OCI-LY1 (cell line): Measurements from ENCODE around the gene CTXND1.

Experiments
- H2AFZ ChIP-seq: fragments of 200-600 bp; sonication (generic), shearing (Covaris generic); 2 replicates; pipeline ENCODE4 v1.6.0; 2014; ENCODE audit warnings: antibody characterized with exemption, mild to moderate bottlenecking, low read length
- H3F3A ChIP-seq: fragments of 200-600 bp; sonication (generic), shearing (Covaris generic); 2 replicates; pipeline ENCODE4 v1.6.0; 2014; ENCODE audit warnings: mild to moderate bottlenecking, antibody characterized with exemption, low read length, moderate library complexity; ENCODE audit not compliant: insufficient read depth
- H3K27ac ChIP-seq: fragments of 200-600 bp; sonication (generic); 2 replicates; pipeline ENCODE4 v1.5.1; 2014; ENCODE audit warnings: low read length, mixed run types, mild to moderate bottlenecking, low read depth; ENCODE audit not compliant: poor library complexity, severe bottlenecking
- H3K27me3 ChIP-seq: fragments of 200-600 bp; sonication (generic); 2 replicates; pipeline ENCODE4 v1.6.0; 2014; ENCODE audit warnings: antibody characterized with exemption, mild to moderate bottlenecking, low read length, moderate library complexity; ENCODE audit not compliant: insufficient read depth
- H3K36me3 ChIP-seq: fragments of 200-600 bp; sonication (generic); 2 replicates; pipeline ENCODE4 v1.6.1; 2014; ENCODE audit warnings: mild to moderate bottlenecking, antibody characterized with exemption, low read length, moderate library complexity, mixed read lengths; ENCODE audit not compliant: insufficient read depth
- H3K4me1 ChIP-seq: fragments of 200-600 bp; sonication (generic); 2 replicates; pipeline ENCODE4 v1.5.1; 2014; ENCODE audit warnings: mild to moderate bottlenecking, low read length, moderate library complexity; ENCODE audit not compliant: insufficient read depth, severe bottlenecking
- H3K4me2 ChIP-seq: fragments of 200-600 bp; sonication (generic), shearing (Covaris generic); 2 replicates; pipeline ENCODE4 v1.6.1; 2014; ENCODE audit warnings: low read length
- H3K4me3 ChIP-seq: fragments of 200-600 bp; sonication (generic); 2 replicates; pipeline ENCODE4 v1.5.1; 2014; ENCODE audit warnings: low read length, low read depth, mild to moderate bottlenecking, mixed read lengths; ENCODE audit not compliant: poor library complexity, severe bottlenecking
- H3K79me2 ChIP-seq: fragments of 200-600 bp; shearing (Covaris generic); 2 replicates; pipeline ENCODE4 v1.6.1; 2016; ENCODE audit warnings: mixed run types, low read length, mixed read lengths; ENCODE audit not compliant: insufficient read depth
- H3K9ac ChIP-seq: fragments of 200-600 bp; sonication (generic), shearing (Covaris generic); 2 replicates; pipeline ENCODE4 v1.6.1; 2014; ENCODE audit warnings: mild to moderate bottlenecking, low read length, mixed read lengths
- H3K9me2 ChIP-seq: fragments of 200-600 bp; sonication (generic), shearing (Covaris generic); 2 replicates; pipeline ENCODE4 v1.6.1; 2014; ENCODE audit warnings: low read depth, mild to moderate bottlenecking, low read length, mixed read lengths
- H3K9me3 ChIP-seq: fragments of 200-600 bp; shearing (Covaris generic); 2 replicates; pipeline ENCODE4 v1.6.1; 2014; ENCODE audit warnings: low read length, mixed read lengths
- H4K20me1 ChIP-seq: fragments of 200-600 bp; sonication (generic), shearing (Covaris generic); 2 replicates; pipeline ENCODE4 v1.6.0; 2016; ENCODE audit warnings: mild to moderate bottlenecking, low read length; ENCODE audit not compliant: insufficient read depth
- EZH2 ChIP-seq: fragments of 200-600 bp; sonication (generic), shearing (Covaris generic); IDR thresholded peaks from 2 replicates; pipeline ENCODE4 v1.8.0; 2017; ENCODE audit warnings: borderline replicate concordance, mixed run types, mild to moderate bottlenecking, antibody characterized with exemption, low read length, moderate library complexity, mixed read lengths
- TF ChIP-seq, protein P1 (sequence below): fragments of 200-600 bp; sonication (generic), shearing (Covaris generic); IDR thresholded peaks from 2 replicates; pipeline ENCODE4 v1.5.1; 2017; ENCODE audit warnings: mild to moderate bottlenecking, antibody characterized with exemption, low read length, moderate library complexity, mixed read lengths

CTXND1 gene

DNA sequence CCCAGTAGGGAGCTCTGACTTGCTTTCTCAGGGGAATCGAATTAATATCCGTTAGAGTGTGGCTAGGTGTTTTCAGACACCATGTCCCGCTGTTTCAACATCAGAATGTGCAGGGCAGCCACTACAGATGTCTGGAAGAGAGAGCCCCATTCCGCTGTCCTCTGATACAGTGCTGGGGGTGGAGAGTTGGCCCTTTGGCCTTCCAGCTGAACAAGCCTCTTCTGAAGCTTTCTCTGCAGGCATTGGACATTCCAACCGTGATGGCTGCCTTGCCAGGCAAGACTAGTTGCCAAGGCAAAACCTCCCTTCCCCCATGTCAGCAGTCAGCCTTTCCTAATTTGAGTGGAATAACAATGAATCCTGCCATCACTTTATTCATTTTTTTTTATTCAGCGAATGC is 97.7 kb downstream of the CTXND1 start:
- Histone ChIP-seq H2AFZ (no peak overlapping the region), H3K9ac (no peak overlapping the region), H3K27me3 (no peaks in the 10 kb centered on the region), H3K9me2 (no peaks in the 10 kb centered on the region), H3K27ac (no peak overlapping the region), H3K4me1 (peaks cover 8% of the 10 kb centered on the region), H3K9me3 (no peaks in the 10 kb centered on the region), H3K4me2 (no peak overlapping the region), H3K4me3 (no peak overlapping the region), H4K20me1 (no peaks in the 10 kb centered on the region), H3F3A (no peaks in the 10 kb centered on the region), H3K36me3 (no peaks in the 10 kb centered on the region), H3K79me2 (no peaks in the 10 kb centered on the region)
- TF ChIP-seq EZH2 = no peak
- TF ChIP-seq, protein P1, sequence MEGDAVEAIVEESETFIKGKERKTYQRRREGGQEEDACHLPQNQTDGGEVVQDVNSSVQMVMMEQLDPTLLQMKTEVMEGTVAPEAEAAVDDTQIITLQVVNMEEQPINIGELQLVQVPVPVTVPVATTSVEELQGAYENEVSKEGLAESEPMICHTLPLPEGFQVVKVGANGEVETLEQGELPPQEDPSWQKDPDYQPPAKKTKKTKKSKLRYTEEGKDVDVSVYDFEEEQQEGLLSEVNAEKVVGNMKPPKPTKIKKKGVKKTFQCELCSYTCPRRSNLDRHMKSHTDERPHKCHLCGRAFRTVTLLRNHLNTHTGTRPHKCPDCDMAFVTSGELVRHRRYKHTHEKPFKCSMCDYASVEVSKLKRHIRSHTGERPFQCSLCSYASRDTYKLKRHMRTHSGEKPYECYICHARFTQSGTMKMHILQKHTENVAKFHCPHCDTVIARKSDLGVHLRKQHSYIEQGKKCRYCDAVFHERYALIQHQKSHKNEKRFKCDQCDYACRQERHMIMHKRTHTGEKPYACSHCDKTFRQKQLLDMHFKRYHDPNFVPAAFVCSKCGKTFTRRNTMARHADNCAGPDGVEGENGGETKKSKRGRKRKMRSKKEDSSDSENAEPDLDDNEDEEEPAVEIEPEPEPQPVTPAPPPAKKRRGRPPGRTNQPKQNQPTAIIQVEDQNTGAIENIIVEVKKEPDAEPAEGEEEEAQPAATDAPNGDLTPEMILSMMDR = no peak

DNA sequence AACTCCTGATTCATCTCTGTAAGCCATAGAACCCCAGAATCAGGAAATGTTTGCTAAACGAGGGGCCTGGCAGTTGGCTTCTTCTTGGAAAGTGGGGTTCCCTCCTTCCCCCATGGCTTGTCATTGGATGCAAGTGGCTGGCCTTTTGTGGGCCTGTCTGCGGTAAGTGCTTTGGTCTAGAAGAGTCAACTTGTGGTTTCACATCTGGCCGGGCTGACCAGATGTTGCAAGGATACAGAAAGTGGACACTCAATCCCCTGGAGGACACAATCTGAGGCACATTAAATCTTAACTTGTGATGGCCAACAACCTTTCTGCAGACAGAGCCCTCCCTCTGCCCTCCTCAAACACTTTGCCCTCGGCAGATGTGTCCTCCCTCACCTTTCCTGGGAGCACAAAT is 98.1 kb downstream of the CTXND1 start:
- H3K4me1 ChIP-seq = peaks cover 8% of the 10 kb centered on the region
- H4K20me1 ChIP-seq = no peaks in the 10 kb centered on the region
- no peaks in the 10 kb centered on the region for H3F3A ChIP-seq
- TF ChIP-seq EZH2 = no peak
- TF ChIP-seq, protein P1 = no peak
- no peak overlapping the region for H2AFZ ChIP-seq
- no peaks in the 10 kb centered on the region for H3K79me2 ChIP-seq
- no peaks in the 10 kb centered on the region for H3K9me2 ChIP-seq
- no peaks in the 10 kb centered on the region for H3K27me3 ChIP-seq
- H3K9ac ChIP-seq = peak overlapping the region; percentile 69; the same call in 1 of the 2 replicates
- H3K4me3 ChIP-seq = peak overlapping the region; percentile 82
- no peaks in the 10 kb centered on the region for H3K36me3 ChIP-seq
- H3K9me3 ChIP-seq = no peaks in the 10 kb centered on the region
- no peak overlapping the region for H3K27ac ChIP-seq
- peak overlapping the region; percentile 73 for H3K4me2 ChIP-seq

- no peaks in the 10 kb centered on the region for H3K9me3 ChIP-seq
- TF ChIP-seq, protein P1 = no peak
- TF ChIP-seq EZH2 = no peak
- no peaks in the 10 kb centered on the region for H3K36me3 ChIP-seq
- peak within 1 kb of the TSS; percentile 53; the same call in 1 of the 2 replicates for H2AFZ ChIP-seq
- H3F3A ChIP-seq = no peaks in the 10 kb centered on the region
- peak within 1 kb of the TSS; percentile 74 for H3K4me2 ChIP-seq
- H3K4me1 ChIP-seq = peaks cover 8% of the 10 kb centered on the region
- H3K27me3 ChIP-seq = no peaks in the 10 kb centered on the region
- no peaks in the 10 kb centered on the region for H4K20me1 ChIP-seq
- no peaks in the 10 kb centered on the region for H3K79me2 ChIP-seq
- H3K4me3 ChIP-seq = peak within 1 kb of the TSS; percentile 82
- H3K9ac ChIP-seq = peak within 1 kb of the TSS; percentile 69
- no peak within 1 kb of the TSS for H3K27ac ChIP-seq
- no peaks in the 10 kb centered on the region for H3K9me2 ChIP-seq
Measured at GRCh38 chr15:80152896-80153876, 98.8 kb downstream of the CTXND1 start, which contains the start of gene FAH. FAH (plus strand) TSS chr15:80152999; CDS start chr15:80153055, 56 bp downstream.
